Stimulated activated naive B cell treated with anti-CD40 and anti-IgM and Interleukin-4, amounts not matched to agents 10 μg/mL and 1 μg/mL and 100 μg/mL, for 72 hours (primary cell): ENCODE measurements around the gene ISYNA1.
A peak's percentile ranks its signal among the peaks of the same experiment; 100 is the strongest.

Source experiments
- ATAC-seq, 2 donors: fragments of 150-1000 bp; cut with Tn5 transposase; replicated peaks; 2 replicates each; pipeline ENCODE4 v1.10.0; 2021; ENCODE audit warnings: moderate library complexity in 1 of 2
- DNase-seq: peaks from one replicate; pipeline ENCODE4 v3.0.0; 2021
- H3K27ac Mint-ChIP-seq: one replicate; pipeline ENCODE4 v1.8.0; 2022; ENCODE audit warnings: mild to moderate bottlenecking, mixed read lengths
- H3K27me3 Mint-ChIP-seq, 2 donors: one replicate each; pipeline ENCODE4 v1.8.0; 2022; ENCODE audit warnings: mixed read lengths in 2 of 2
- H3K36me3 Mint-ChIP-seq, 2 donors: one replicate each; pipeline ENCODE4 v1.8.0; 2022; ENCODE audit warnings: mixed read lengths in 2 of 2, mild to moderate bottlenecking in 1 of 2
- H3K4me1 Mint-ChIP-seq, 2 donors: one replicate each; pipeline ENCODE4 v1.8.0; 2022; ENCODE audit warnings: mixed read lengths in 2 of 2, mild to moderate bottlenecking in 1 of 2
- H3K4me3 Mint-ChIP-seq, 2 donors: one replicate each; pipeline ENCODE4 v1.8.0; 2022; ENCODE audit warnings: mild to moderate bottlenecking in 2 of 2, mixed read lengths in 2 of 2, moderate library complexity in 1 of 2
- H3K9me3 Mint-ChIP-seq, 2 donors: one replicate each; pipeline ENCODE4 v1.8.0; 2022; ENCODE audit warnings: mixed read lengths in 2 of 2, mild to moderate bottlenecking in 1 of 2

The ISYNA1 gene

GRCh38 chr19:18457483-18458331 lies 19.8 kb upstream of the ISYNA1 start:
- Mint-ChIP-seq H3K36me3 (peaks cover 40 to 61% of the 10 kb centered on the region in 2 donors), H3K4me3 (peak overlapping the region in 1 of 2 donors; percentile 19), H3K4me1 (peaks cover 8 to 11% of the 10 kb centered on the region in 2 donors), H3K9me3 (no peaks in the 10 kb centered on the region), H3K27me3 (no peaks in the 10 kb centered on the region), H3K27ac (peak overlapping the region; percentile 65)
- ATAC-seq = no peak
- DNase-seq = no peak

GRCh38 chr19:18456974-18457373 lies 19.0 kb upstream of the ISYNA1 start:
- DNase-seq (no peak), ATAC-seq (no peak)
- peaks cover 38 to 66% of the 10 kb centered on the region in 2 donors for H3K36me3 Mint-ChIP-seq
- H3K4me1 Mint-ChIP-seq = peaks cover 7 to 9% of the 10 kb centered on the region in 2 donors
- H3K27ac Mint-ChIP-seq = peak overlapping the region; percentile 5
- H3K9me3 Mint-ChIP-seq = no peaks in the 10 kb centered on the region
- H3K4me3 Mint-ChIP-seq = no peak overlapping the region
- H3K27me3 Mint-ChIP-seq = no peaks in the 10 kb centered on the region

- Mint-ChIP-seq H3K27me3 (no peaks in the 10 kb centered on the region), H3K36me3 (peaks cover 32 to 59% of the 10 kb centered on the region in 2 donors), H3K27ac (peak overlapping the region; percentile 14), H3K4me3 (no peak overlapping the region), H3K4me1 (peaks cover 1 to 5% of the 10 kb centered on the region in 2 donors), H3K9me3 (no peaks in the 10 kb centered on the region)
- DNase-seq (no peak), ATAC-seq (no peak)
Observed at GRCh38 chr19:18456279-18456678, 18.3 kb upstream of the ISYNA1 start.

GRCh38 chr19:18453269-18454024 lies 15.5 kb upstream of the ISYNA1 start:
- Mint-ChIP-seq H3K9me3 (no peaks in the 10 kb centered on the region), H3K4me3 (no peak overlapping the region), H3K27me3 (no peaks in the 10 kb centered on the region), H3K36me3 (peaks cover 43 to 66% of the 10 kb centered on the region in 2 donors), H3K27ac (no peak overlapping the region), H3K4me1 (peaks cover 9 to 11% of the 10 kb centered on the region in 2 donors)
- DNase-seq (no peak), ATAC-seq (no peak)

GRCh38 chr19:18452386-18452785 lies 14.5 kb upstream of the ISYNA1 start:
- Mint-ChIP-seq H3K27ac (no peak overlapping the region), H3K4me1 (peaks cover 9 to 14% of the 10 kb centered on the region in 2 donors), H3K36me3 (peaks cover 40 to 62% of the 10 kb centered on the region in 2 donors)

GRCh38 chr19:18450931-18451836 lies 13.3 kb upstream of the ISYNA1 start:
- peak overlapping the region; percentile 71 for H3K27ac Mint-ChIP-seq
- peaks cover 9 to 14% of the 10 kb centered on the region in 2 donors for H3K4me1 Mint-ChIP-seq
- H3K4me3 Mint-ChIP-seq = no peak overlapping the region
- no peaks in the 10 kb centered on the region for H3K9me3 Mint-ChIP-seq
- no peaks in the 10 kb centered on the region for H3K27me3 Mint-ChIP-seq
- DNase-seq = peak; percentile 80
- peak; percentile 94 to 96 for ATAC-seq
- H3K36me3 Mint-ChIP-seq = peaks cover 40 to 64% of the 10 kb centered on the region in 2 donors

More at GRCh38 chr19:18452386-18452785, 14.5 kb upstream of the ISYNA1 start:
- no peaks in the 10 kb centered on the region for H3K9me3 Mint-ChIP-seq
- H3K4me3 Mint-ChIP-seq = no peak overlapping the region
- H3K27me3 Mint-ChIP-seq = no peaks in the 10 kb centered on the region
- DNase-seq (no peak), ATAC-seq (no peak)

GRCh38 chr19:18450021-18450930 lies 12.3 kb upstream of the ISYNA1 start:
- H3K4me1 Mint-ChIP-seq = peaks cover 9 to 14% of the 10 kb centered on the region in 2 donors
- DNase-seq (no peak), ATAC-seq (no peak)
- no peak overlapping the region for H3K4me3 Mint-ChIP-seq
- H3K27me3 Mint-ChIP-seq = no peaks in the 10 kb centered on the region
- peaks cover 38 to 59% of the 10 kb centered on the region in 2 donors for H3K36me3 Mint-ChIP-seq
- peak overlapping the region; percentile 71 for H3K27ac Mint-ChIP-seq
- no peaks in the 10 kb centered on the region for H3K9me3 Mint-ChIP-seq

- peaks cover 39 to 61% of the 10 kb centered on the region in 2 donors for H3K36me3 Mint-ChIP-seq
- no peak overlapping the region for H3K4me3 Mint-ChIP-seq
- no peak overlapping the region for H3K27ac Mint-ChIP-seq
- H3K27me3 Mint-ChIP-seq = no peaks in the 10 kb centered on the region
- DNase-seq = no peak
- peaks cover 9 to 14% of the 10 kb centered on the region in 2 donors for H3K4me1 Mint-ChIP-seq
- H3K9me3 Mint-ChIP-seq = no peaks in the 10 kb centered on the region
- no peak for ATAC-seq
Observed at GRCh38 chr19:18449552-18449951, 11.6 kb upstream of the ISYNA1 start.

- H3K4me1 Mint-ChIP-seq = peaks cover 16 to 27% of the 10 kb centered on the region in 2 donors
- no peak for ATAC-seq
- no peak overlapping the region for H3K4me3 Mint-ChIP-seq
- no peak overlapping the region for H3K27ac Mint-ChIP-seq
- peaks cover 3 to 5% of the 10 kb centered on the region in 2 donors for H3K9me3 Mint-ChIP-seq
- no peaks in the 10 kb centered on the region for H3K27me3 Mint-ChIP-seq
- peaks cover 50 to 66% of the 10 kb centered on the region in 2 donors for H3K36me3 Mint-ChIP-seq
- no peak for DNase-seq
Observed at GRCh38 chr19:18446811-18447359, 9.0 kb upstream of the ISYNA1 start.

- Mint-ChIP-seq H3K9me3 (peaks cover 3 to 5% of the 10 kb centered on the region in 2 donors), H3K4me1 (peaks cover 18 to 32% of the 10 kb centered on the region in 2 donors), H3K4me3 (no peak overlapping the region), H3K27ac (peak overlapping the region; percentile 14), H3K36me3 (peaks cover 50 to 66% of the 10 kb centered on the region in 2 donors), H3K27me3 (no peaks in the 10 kb centered on the region)
- no peak for DNase-seq
- ATAC-seq = no peak
Observed at GRCh38 chr19:18446145-18446810, 8.3 kb upstream of the ISYNA1 start.

- peaks cover 43 to 61% of the 10 kb centered on the region in 2 donors for H3K36me3 Mint-ChIP-seq
- ATAC-seq = no peak
Observed at GRCh38 chr19:18445262-18445948, 7.5 kb upstream of the ISYNA1 start.

GRCh38 chr19:18444513-18444912 lies 6.6 kb upstream of the ISYNA1 start:
- Mint-ChIP-seq H3K36me3 (peaks cover 37 to 58% of the 10 kb centered on the region in 2 donors), H3K9me3 (peaks cover 3 to 5% of the 10 kb centered on the region in 2 donors), H3K4me3 (no peak overlapping the region), H3K27me3 (no peaks in the 10 kb centered on the region), H3K4me1 (peaks cover 17 to 30% of the 10 kb centered on the region in 2 donors), H3K27ac (no peak overlapping the region)
- ATAC-seq (no peak), DNase-seq (no peak)

More at GRCh38 chr19:18445262-18445948, 7.5 kb upstream of the ISYNA1 start:
- Mint-ChIP-seq H3K27ac (no peak overlapping the region), H3K4me3 (no peak overlapping the region), H3K4me1 (peaks cover 15 to 25% of the 10 kb centered on the region in 2 donors), H3K9me3 (peaks cover 3 to 5% of the 10 kb centered on the region in 2 donors), H3K27me3 (no peaks in the 10 kb centered on the region)
- DNase-seq = no peak
